HCT116 (cell line): ENCODE results near the gene ZPBP. TPM values are rescaled to one million over a fixed set of nuclear protein-coding genes. Genes with fewer than 3 reads are reported as not detected.

ENCODE experiments used
- total RNA-seq: library from RNA; stranded (reverse); gene quantifications from one replicate; pipeline ENCODE4 v1.2.1, GENCODE V29; 2021; ENCODE audit not compliant: unreplicated experiment

The ZPBP gene
- total RNA-seq, 1 experiment from 2014 or later, result not detected

Other genes starting within 250 kb of the ZPBP start
- 0.57 TPM for gene IKZF1, start 211.5 kb upstream of the ZPBP start, total RNA-seq